GM12864 (cell line): ENCODE data around the gene KRT17.
"Not testable (repeated sequence)": the region's sequence is repeated elsewhere in the genome, so short reads cannot be mapped to it uniquely, and the experiment has no call there.

Experiments used
- DNase-seq: peaks from one replicate; pipeline ENCODE4 v3.0.0-alpha.2; 2011; ENCODE audit warnings: low read depth
- H3K4me3 ChIP-seq: 2 replicates; pipeline ENCODE4 v1.5.1; 2011; ENCODE audit warnings: mild to moderate bottlenecking, low read depth, low read length, control low read depth
- TF ChIP-seq, protein P1 (sequence below): IDR thresholded peaks from 2 replicates; pipeline ENCODE4 v1.5.1; 2011; ENCODE audit warnings: low read depth, mild to moderate bottlenecking, moderate library complexity, low read length, control low read depth, inconsistent platforms; ENCODE audit errors: missing control alignments

The KRT17 gene

GRCh38 chr17:41579484-41580243 is 44.7 kb downstream of the KRT17 start:
- H3K4me3 ChIP-seq, result no peak overlapping the region
- DNase-seq, result peak; percentile 29
- TF ChIP-seq, protein P1, sequence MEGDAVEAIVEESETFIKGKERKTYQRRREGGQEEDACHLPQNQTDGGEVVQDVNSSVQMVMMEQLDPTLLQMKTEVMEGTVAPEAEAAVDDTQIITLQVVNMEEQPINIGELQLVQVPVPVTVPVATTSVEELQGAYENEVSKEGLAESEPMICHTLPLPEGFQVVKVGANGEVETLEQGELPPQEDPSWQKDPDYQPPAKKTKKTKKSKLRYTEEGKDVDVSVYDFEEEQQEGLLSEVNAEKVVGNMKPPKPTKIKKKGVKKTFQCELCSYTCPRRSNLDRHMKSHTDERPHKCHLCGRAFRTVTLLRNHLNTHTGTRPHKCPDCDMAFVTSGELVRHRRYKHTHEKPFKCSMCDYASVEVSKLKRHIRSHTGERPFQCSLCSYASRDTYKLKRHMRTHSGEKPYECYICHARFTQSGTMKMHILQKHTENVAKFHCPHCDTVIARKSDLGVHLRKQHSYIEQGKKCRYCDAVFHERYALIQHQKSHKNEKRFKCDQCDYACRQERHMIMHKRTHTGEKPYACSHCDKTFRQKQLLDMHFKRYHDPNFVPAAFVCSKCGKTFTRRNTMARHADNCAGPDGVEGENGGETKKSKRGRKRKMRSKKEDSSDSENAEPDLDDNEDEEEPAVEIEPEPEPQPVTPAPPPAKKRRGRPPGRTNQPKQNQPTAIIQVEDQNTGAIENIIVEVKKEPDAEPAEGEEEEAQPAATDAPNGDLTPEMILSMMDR, result peak; percentile 95

DNA sequence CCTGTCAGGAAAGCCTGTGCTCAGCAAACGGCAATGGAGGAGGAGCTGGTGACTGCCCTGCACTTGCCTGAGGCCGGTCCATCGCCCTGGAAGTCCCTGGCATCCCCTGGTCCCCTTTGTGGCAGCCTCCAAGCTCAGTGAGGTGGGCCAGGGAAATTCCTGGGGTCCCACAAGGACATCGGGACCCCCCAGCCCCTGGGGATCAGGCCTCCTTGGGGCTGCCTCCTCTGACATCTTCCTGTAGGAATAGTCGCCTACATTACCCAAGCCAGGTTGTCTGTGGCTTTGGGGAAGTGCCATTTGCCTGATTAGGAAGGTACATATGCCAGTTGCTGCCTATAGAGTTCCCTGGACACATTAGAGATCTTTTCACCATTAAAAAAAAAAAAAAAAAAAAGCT is 45.4 kb downstream of the KRT17 start:
- no peak overlapping the region for H3K4me3 ChIP-seq
- DNase-seq, result no peak
- TF ChIP-seq, protein P1, result no peak

- TF ChIP-seq, protein P1, result no peak
- no peak overlapping the region for H3K4me3 ChIP-seq
- no peak for DNase-seq
These were observed 45.8 kb downstream of the KRT17 start for GRCh38 chr17:41578538-41578937.

GRCh38 chr17:41576740-41577139 is 47.6 kb downstream of the KRT17 start:
- DNase-seq, H3K4me3 ChIP-seq: not testable (repeated sequence)

DNA sequence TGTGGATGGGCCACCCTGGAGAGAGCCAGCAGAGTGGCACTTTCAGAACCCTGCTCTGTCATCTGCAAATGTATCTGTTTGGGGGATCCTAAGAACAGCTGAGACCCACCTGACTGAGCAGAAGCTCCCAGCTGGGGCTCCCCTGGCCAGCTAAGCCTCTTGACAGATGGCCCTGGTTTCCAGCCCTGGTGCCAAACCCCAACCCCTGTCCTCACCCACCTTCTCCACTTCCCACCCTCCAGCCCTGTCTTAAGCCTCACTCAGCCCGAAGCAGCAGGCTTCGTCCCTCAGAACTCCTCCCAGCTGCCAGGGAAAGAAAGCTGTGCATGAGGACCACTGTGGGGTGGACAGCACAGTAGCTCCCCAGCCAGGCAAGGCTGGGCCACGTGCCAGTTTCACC is 49.0 kb downstream of the KRT17 start:
- no peak overlapping the region for H3K4me3 ChIP-seq
- no peak for DNase-seq
- TF ChIP-seq, protein P1, result no peak

DNA sequence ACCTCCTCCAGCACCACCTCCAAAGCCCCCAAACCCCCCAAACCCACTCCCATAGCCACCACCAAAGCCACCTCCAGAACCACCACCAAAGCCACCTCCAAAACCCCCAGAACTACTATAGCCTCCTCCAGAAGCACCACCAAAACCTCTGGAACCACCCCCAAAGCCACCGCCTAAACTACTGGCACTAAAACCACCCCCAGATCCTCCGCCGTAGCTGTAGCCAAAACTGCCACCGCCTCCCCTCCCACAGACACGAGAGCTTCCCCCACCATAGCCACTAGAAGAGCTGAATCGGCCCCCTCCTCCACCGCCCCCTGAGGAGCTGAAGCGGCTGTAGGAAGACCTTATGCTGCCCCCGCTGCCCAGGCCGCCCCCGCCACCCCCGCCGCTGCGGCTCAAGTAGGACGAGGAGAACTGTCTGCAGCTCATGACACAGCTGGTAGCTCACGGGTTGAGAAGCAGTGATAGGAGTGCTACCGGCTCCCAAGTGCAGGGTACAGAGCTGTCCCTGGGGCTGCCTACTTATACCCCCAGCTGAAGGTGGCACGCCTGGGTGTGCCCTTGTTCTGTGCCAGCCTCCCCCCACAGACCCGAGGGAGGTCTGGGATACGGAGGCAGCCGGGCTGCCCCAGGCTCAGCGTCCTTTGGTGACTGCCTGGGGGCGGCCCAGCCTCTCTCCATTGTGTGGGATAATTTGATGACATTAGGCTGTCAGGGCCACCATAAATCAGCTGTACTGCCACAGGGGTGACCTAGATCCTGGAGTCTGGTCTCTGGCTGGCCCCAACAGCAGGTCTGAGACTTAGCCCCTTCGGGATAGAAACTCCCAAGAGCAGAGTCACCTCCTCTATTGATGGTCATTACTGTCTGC is 52.6 kb downstream of the KRT17 start, which contains the start of gene KRT9:
Gene KRT9, minus strand, starts transcription at position 499 of the 874 bp plus-strand sequence. Its CDS starts 67 bp downstream, at position 432.
- TF ChIP-seq, protein P1, result no peak
- DNase-seq, result no peak
- no peak within 1 kb of the TSS for H3K4me3 ChIP-seq
